GM18508 (cell line): ENCODE data around the gene MPPED1.

ENCODE experiments used
- ATAC-seq: cut with Tn5 transposase; IDR thresholded peaks from one replicate; pipeline ENCODE4 v1.9.1; 2021; ENCODE audit warnings: moderate number of reproducible peaks; ENCODE audit not compliant: insufficient read depth, unreplicated experiment

Gene MPPED1

GRCh38 chr22:43442386-43443151 is 30.8 kb downstream of the MPPED1 start:
- no peak for ATAC-seq

- ATAC-seq, result no peak
Observed at GRCh38 chr22:43443152-43443471, 31.3 kb downstream of the MPPED1 start.

- no peak for ATAC-seq
Observed at GRCh38 chr22:43446037-43446803, 34.4 kb downstream of the MPPED1 start.

- no peak for ATAC-seq
Observed at GRCh38 chr22:43446916-43447315, 35.1 kb downstream of the MPPED1 start.

- ATAC-seq, result no peak
Observed at GRCh38 chr22:43447380-43447779, 35.6 kb downstream of the MPPED1 start.

- no peak for ATAC-seq
Observed at GRCh38 chr22:43448048-43448447, 36.2 kb downstream of the MPPED1 start.

GRCh38 chr22:43449205-43449830 is 37.5 kb downstream of the MPPED1 start:
- no peak for ATAC-seq

GRCh38 chr22:43449831-43450225 is 38.0 kb downstream of the MPPED1 start:
- ATAC-seq, result no peak

- ATAC-seq, result no peak
Observed at GRCh38 chr22:43451371-43452050, 39.7 kb downstream of the MPPED1 start.

- ATAC-seq, result no peak
Observed at GRCh38 chr22:43455846-43456245, 44.0 kb downstream of the MPPED1 start.

GRCh38 chr22:43457002-43457401 is 45.2 kb downstream of the MPPED1 start:
- ATAC-seq, result no peak

- ATAC-seq, result no peak
Observed at GRCh38 chr22:43462701-43463100, 50.9 kb downstream of the MPPED1 start.

- no peak for ATAC-seq
Observed at GRCh38 chr22:43464809-43465208, 53.0 kb downstream of the MPPED1 start.

GRCh38 chr22:43465291-43466015 is 53.6 kb downstream of the MPPED1 start:
- ATAC-seq, result no peak

GRCh38 chr22:43466710-43467109 is 54.9 kb downstream of the MPPED1 start:
- ATAC-seq, result no peak

GRCh38 chr22:43467216-43467940 is 55.6 kb downstream of the MPPED1 start:
- no peak for ATAC-seq

GRCh38 chr22:43470253-43470652 is 58.4 kb downstream of the MPPED1 start:
- ATAC-seq, result no peak

- ATAC-seq, result no peak
Observed at GRCh38 chr22:43470941-43471585, 59.2 kb downstream of the MPPED1 start.

- ATAC-seq, result no peak
Observed at GRCh38 chr22:43471606-43472135, 59.9 kb downstream of the MPPED1 start.
